Stimulated activated CD8-positive, alpha-beta memory T cell treated with anti-CD3 and anti-CD28 coated beads, Interleukin-12 subunit alpha, Interleukin-12 subunit beta, amount 100 ng/mL, for 24 hours (primary cell): ENCODE data around the gene LPP.

Experiments used
- DNase-seq: peaks from one replicate; pipeline ENCODE4 v3.0.0-alpha.2; 2020; ENCODE audit errors: extremely low read depth

Gene LPP

GRCh38 chr3:188299068-188299467, 145.1 kb downstream of the LPP start:
- no peak for DNase-seq

- no peak for DNase-seq
Observed at GRCh38 chr3:188299708-188300107, 145.8 kb downstream of the LPP start.

GRCh38 chr3:188301147-188301546, 147.2 kb downstream of the LPP start:
- DNase-seq: no peak

GRCh38 chr3:188303286-188303799, 149.4 kb downstream of the LPP start:
- no peak for DNase-seq

- DNase-seq: no peak
Observed at GRCh38 chr3:188303823-188304222, 149.9 kb downstream of the LPP start.

GRCh38 chr3:188304501-188304900, 150.5 kb downstream of the LPP start:
- no peak for DNase-seq

GRCh38 chr3:188305220-188305619, 151.3 kb downstream of the LPP start:
- no peak for DNase-seq

- no peak for DNase-seq
Observed at GRCh38 chr3:188306435-188307005, 152.6 kb downstream of the LPP start.

GRCh38 chr3:188309437-188310269, 155.7 kb downstream of the LPP start:
- no peak for DNase-seq

GRCh38 chr3:188310270-188310710, 156.3 kb downstream of the LPP start:
- DNase-seq: no peak

GRCh38 chr3:188315553-188315952, 161.6 kb downstream of the LPP start:
- DNase-seq: no peak

- no peak for DNase-seq
Observed at GRCh38 chr3:188316021-188316722, 162.2 kb downstream of the LPP start.

- no peak for DNase-seq
Observed at GRCh38 chr3:188316723-188317070, 162.7 kb downstream of the LPP start.

GRCh38 chr3:188319569-188319968, 165.6 kb downstream of the LPP start:
- DNase-seq: no peak

- no peak for DNase-seq
Observed at GRCh38 chr3:188320757-188321156, 166.8 kb downstream of the LPP start.

GRCh38 chr3:188321258-188321657, 167.3 kb downstream of the LPP start:
- no peak for DNase-seq

- no peak for DNase-seq
Observed at GRCh38 chr3:188322135-188322887, 168.4 kb downstream of the LPP start.

GRCh38 chr3:188323067-188323842, 169.3 kb downstream of the LPP start:
- DNase-seq: no peak

GRCh38 chr3:188326111-188326510, 172.2 kb downstream of the LPP start:
- no peak for DNase-seq

GRCh38 chr3:188326968-188327367, 173.0 kb downstream of the LPP start:
- no peak for DNase-seq

- DNase-seq: no peak
Observed at GRCh38 chr3:188327433-188327832, 173.5 kb downstream of the LPP start.
